ENCODE data around the gene NPTN.

DNA sequence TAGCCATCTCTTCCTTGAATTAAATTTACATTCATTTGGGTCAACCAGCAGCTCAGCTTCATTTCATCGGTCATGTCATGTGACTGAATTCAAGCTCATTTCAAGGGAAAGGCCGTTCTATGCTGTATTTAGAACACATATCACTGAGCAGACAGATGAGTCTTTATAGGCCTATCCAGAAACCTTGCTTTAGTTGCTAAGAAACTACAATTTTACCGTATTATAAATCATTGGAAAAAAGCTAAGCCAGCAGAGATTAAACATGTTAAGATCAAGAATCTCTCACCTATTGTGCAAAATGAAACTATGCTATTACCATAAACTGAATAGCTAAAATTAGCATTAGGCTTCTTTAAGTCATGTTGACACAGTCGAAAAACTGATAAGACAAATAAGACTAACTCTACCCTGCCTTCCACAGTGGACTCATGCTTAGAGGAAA is 2.2 kb downstream of the NPTN start:
- TF ChIP-seq, protein P1, sequence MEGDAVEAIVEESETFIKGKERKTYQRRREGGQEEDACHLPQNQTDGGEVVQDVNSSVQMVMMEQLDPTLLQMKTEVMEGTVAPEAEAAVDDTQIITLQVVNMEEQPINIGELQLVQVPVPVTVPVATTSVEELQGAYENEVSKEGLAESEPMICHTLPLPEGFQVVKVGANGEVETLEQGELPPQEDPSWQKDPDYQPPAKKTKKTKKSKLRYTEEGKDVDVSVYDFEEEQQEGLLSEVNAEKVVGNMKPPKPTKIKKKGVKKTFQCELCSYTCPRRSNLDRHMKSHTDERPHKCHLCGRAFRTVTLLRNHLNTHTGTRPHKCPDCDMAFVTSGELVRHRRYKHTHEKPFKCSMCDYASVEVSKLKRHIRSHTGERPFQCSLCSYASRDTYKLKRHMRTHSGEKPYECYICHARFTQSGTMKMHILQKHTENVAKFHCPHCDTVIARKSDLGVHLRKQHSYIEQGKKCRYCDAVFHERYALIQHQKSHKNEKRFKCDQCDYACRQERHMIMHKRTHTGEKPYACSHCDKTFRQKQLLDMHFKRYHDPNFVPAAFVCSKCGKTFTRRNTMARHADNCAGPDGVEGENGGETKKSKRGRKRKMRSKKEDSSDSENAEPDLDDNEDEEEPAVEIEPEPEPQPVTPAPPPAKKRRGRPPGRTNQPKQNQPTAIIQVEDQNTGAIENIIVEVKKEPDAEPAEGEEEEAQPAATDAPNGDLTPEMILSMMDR (conservative IDR thresholded peaks at IDR 0.05; ENCODE audit: low read depth in 2 of 2), result no peak
- TF ChIP-seq JUNB (IDR thresholded peaks at IDR 0.05; ENCODE audit: unreplicated experiment) (no peak), EZH2 (IDR thresholded peaks at IDR 0.05; ENCODE audit: low read depth, unreplicated experiment) (no peak), POLR2AphosphoS5 (IDR thresholded peaks at IDR 0.05; ENCODE audit: low read depth) (no peak), EZH2phosphoT487 (IDR thresholded peaks at IDR 0.05; ENCODE audit: unreplicated experiment) (no peak), CREB1 (CRISPR knock-in tag; IDR thresholded peaks at IDR 0.05; ENCODE audit: low read depth) (no peak), ZNF114 (CRISPR knock-in tag; IDR thresholded peaks at IDR 0.05) (no peak), STAT1 (IDR thresholded peaks at IDR 0.05; ENCODE audit: unreplicated experiment) (no peak), NANOG (IDR thresholded peaks at IDR 0.05; ENCODE audit: borderline replicate concordance) (no peak), ZNF331 (CRISPR knock-in tag; IDR thresholded peaks at IDR 0.05; ENCODE audit: low read depth) (no peak), ZNF462 (CRISPR knock-in tag; IDR thresholded peaks at IDR 0.05) (no peak)
- TF ChIP-seq, protein P2, sequence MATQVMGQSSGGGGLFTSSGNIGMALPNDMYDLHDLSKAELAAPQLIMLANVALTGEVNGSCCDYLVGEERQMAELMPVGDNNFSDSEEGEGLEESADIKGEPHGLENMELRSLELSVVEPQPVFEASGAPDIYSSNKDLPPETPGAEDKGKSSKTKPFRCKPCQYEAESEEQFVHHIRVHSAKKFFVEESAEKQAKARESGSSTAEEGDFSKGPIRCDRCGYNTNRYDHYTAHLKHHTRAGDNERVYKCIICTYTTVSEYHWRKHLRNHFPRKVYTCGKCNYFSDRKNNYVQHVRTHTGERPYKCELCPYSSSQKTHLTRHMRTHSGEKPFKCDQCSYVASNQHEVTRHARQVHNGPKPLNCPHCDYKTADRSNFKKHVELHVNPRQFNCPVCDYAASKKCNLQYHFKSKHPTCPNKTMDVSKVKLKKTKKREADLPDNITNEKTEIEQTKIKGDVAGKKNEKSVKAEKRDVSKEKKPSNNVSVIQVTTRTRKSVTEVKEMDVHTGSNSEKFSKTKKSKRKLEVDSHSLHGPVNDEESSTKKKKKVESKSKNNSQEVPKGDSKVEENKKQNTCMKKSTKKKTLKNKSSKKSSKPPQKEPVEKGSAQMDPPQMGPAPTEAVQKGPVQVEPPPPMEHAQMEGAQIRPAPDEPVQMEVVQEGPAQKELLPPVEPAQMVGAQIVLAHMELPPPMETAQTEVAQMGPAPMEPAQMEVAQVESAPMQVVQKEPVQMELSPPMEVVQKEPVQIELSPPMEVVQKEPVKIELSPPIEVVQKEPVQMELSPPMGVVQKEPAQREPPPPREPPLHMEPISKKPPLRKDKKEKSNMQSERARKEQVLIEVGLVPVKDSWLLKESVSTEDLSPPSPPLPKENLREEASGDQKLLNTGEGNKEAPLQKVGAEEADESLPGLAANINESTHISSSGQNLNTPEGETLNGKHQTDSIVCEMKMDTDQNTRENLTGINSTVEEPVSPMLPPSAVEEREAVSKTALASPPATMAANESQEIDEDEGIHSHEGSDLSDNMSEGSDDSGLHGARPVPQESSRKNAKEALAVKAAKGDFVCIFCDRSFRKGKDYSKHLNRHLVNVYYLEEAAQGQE (IDR thresholded peaks at IDR 0.05; ENCODE audit: unreplicated experiment), result no peak
- TF ChIP-seq, protein P3, sequence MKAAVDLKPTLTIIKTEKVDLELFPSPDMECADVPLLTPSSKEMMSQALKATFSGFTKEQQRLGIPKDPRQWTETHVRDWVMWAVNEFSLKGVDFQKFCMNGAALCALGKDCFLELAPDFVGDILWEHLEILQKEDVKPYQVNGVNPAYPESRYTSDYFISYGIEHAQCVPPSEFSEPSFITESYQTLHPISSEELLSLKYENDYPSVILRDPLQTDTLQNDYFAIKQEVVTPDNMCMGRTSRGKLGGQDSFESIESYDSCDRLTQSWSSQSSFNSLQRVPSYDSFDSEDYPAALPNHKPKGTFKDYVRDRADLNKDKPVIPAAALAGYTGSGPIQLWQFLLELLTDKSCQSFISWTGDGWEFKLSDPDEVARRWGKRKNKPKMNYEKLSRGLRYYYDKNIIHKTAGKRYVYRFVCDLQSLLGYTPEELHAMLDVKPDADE (IDR thresholded peaks at IDR 0.05), result no peak

All from GM23338 (cell line).